ENCODE data around the gene ANLN. TPM values are rescaled to one million over a fixed set of nuclear protein-coding genes. Genes with fewer than 3 reads are reported as not detected.

ANLN gene
- polyA plus RNA-seq, 1 experiment: 34.0 TPM

- CTCF ChIA-PET: interaction anchor here (0.6 to 2.9 kb wide), 22 partner anchors 11 to 460 kb away, joined by 3 to 59 read pairs (median 5); partner anchors contain the start of gene ANLN
- peak; percentile 27 for DNase-seq (ENCODE audit: low read depth, low spot score)
- Histone ChIP-seq H3K27me3 (ENCODE audit: control insufficient read depth, insufficient read depth, low read length) (peaks cover 32% of the 10 kb centered on the region), H3K27ac (ENCODE audit: low read depth, low read length) (no peak overlapping the region), H3K4me3 (ENCODE audit: low read depth, low read length) (peak overlapping the region; percentile 84), H3K9me3 (ENCODE audit: control insufficient read depth, insufficient read depth, low read length) (no peaks in the 10 kb centered on the region)
- TF ChIP-seq, protein P1, sequence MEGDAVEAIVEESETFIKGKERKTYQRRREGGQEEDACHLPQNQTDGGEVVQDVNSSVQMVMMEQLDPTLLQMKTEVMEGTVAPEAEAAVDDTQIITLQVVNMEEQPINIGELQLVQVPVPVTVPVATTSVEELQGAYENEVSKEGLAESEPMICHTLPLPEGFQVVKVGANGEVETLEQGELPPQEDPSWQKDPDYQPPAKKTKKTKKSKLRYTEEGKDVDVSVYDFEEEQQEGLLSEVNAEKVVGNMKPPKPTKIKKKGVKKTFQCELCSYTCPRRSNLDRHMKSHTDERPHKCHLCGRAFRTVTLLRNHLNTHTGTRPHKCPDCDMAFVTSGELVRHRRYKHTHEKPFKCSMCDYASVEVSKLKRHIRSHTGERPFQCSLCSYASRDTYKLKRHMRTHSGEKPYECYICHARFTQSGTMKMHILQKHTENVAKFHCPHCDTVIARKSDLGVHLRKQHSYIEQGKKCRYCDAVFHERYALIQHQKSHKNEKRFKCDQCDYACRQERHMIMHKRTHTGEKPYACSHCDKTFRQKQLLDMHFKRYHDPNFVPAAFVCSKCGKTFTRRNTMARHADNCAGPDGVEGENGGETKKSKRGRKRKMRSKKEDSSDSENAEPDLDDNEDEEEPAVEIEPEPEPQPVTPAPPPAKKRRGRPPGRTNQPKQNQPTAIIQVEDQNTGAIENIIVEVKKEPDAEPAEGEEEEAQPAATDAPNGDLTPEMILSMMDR (IDR thresholded peaks at IDR 0.05; ENCODE audit: low read depth, low read length): peak; percentile 76
- POLR2A ChIA-PET: interaction anchor here (1.8 kb wide), 1 partner anchor 23 kb away, joined by 6 read pairs; the partner anchor contains the start of gene ANLN
Measured at GRCh38 chr7:36366718-36367560, 22.7 kb upstream of the ANLN start.

GRCh38 chr7:36367561-36368077, 22.0 kb upstream of the ANLN start:
- POLR2A ChIA-PET: interaction anchor here (1.8 kb wide), 1 partner anchor 22 kb away, joined by 6 read pairs; the partner anchor contains the start of gene ANLN
- CTCF ChIA-PET: interaction anchor here (0.6 to 2.9 kb wide), 16 partner anchors 12 to 408 kb away, joined by 3 to 59 read pairs (median 5); partner anchors contain the start of gene ANLN
- H3K27ac ChIP-seq (ENCODE audit: low read depth, low read length): no peak overlapping the region

DNA sequence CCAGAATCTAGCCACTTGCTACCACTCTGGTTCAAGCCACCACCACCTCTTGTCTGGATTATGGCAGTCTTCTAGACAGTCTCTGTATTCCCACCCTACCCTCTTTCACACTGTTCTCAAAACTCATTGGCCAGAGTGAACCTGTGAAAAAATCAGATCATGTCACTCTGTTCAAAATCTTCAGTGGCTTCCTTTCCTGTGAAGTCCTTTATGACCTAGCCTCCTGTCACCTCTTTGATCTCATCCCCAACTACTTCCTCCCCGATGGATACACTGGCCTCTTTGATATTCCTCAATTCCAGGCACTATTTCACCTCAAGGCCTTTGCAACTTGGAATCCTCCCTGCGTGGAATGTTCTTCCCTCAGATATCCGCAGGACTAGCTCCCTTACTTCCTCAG, 21.2 kb upstream of the ANLN start:
- H3K9me3 ChIP-seq (ENCODE audit: control insufficient read depth, insufficient read depth, low read length): no peaks in the 10 kb centered on the region
- ChIA-PET CTCF (interaction anchor here (1.3 to 2.9 kb wide), 3 partner anchors 12 to 393 kb away, joined by 5 to 59 read pairs (median 5); no protein-coding TSS in a partner anchor), POLR2A (no interaction called here)
- H3K4me3 ChIP-seq (ENCODE audit: low read depth, low read length): no peak overlapping the region
- no peak for DNase-seq (ENCODE audit: low read depth, low spot score)
- TF ChIP-seq, protein P1 (IDR thresholded peaks at IDR 0.05; ENCODE audit: low read depth, low read length): no peak
- peaks cover 32% of the 10 kb centered on the region for H3K27me3 ChIP-seq (ENCODE audit: control insufficient read depth, insufficient read depth, low read length)
- no peak overlapping the region for H3K27ac ChIP-seq (ENCODE audit: low read depth, low read length)

More at GRCh38 chr7:36367561-36368077, 22.0 kb upstream of the ANLN start:
- DNase-seq (ENCODE audit: low read depth, low spot score): no peak
- peaks cover 36% of the 10 kb centered on the region for H3K27me3 ChIP-seq (ENCODE audit: control insufficient read depth, insufficient read depth, low read length)
- peak overlapping the region; percentile 84 for H3K4me3 ChIP-seq (ENCODE audit: low read depth, low read length)
- TF ChIP-seq, protein P1 (IDR thresholded peaks at IDR 0.05; ENCODE audit: low read depth, low read length): no peak
- no peaks in the 10 kb centered on the region for H3K9me3 ChIP-seq (ENCODE audit: control insufficient read depth, insufficient read depth, low read length)

- Histone ChIP-seq H3K9me3 (ENCODE audit: control insufficient read depth, insufficient read depth, low read length) (no peaks in the 10 kb centered on the region), H3K27ac (ENCODE audit: low read depth, low read length) (no peak overlapping the region), H3K4me3 (ENCODE audit: low read depth, low read length) (no peak overlapping the region), H3K27me3 (ENCODE audit: control insufficient read depth, insufficient read depth, low read length) (peaks cover 30% of the 10 kb centered on the region)
- CTCF ChIA-PET: no interaction called here
- TF ChIP-seq, protein P1 (IDR thresholded peaks at IDR 0.05; ENCODE audit: low read depth, low read length): no peak
- no peak for DNase-seq (ENCODE audit: low read depth, low spot score)
- POLR2A ChIA-PET: interaction anchor here (0.6 kb wide), 1 partner anchor 511 kb away, joined by 3 read pairs; no protein-coding TSS in a partner anchor
Measured at GRCh38 chr7:36369171-36369570, 20.5 kb upstream of the ANLN start.

GRCh38 chr7:36370046-36370445, 19.6 kb upstream of the ANLN start:
- TF ChIP-seq, protein P1 (IDR thresholded peaks at IDR 0.05; ENCODE audit: low read depth, low read length): no peak
- Histone ChIP-seq H3K27ac (ENCODE audit: low read depth, low read length) (no peak overlapping the region), H3K9me3 (ENCODE audit: control insufficient read depth, insufficient read depth, low read length) (no peaks in the 10 kb centered on the region), H3K27me3 (ENCODE audit: control insufficient read depth, insufficient read depth, low read length) (peaks cover 30% of the 10 kb centered on the region), H3K4me3 (ENCODE audit: low read depth, low read length) (no peak overlapping the region)
- DNase-seq (ENCODE audit: low read depth, low spot score): no peak
- CTCF ChIA-PET: no interaction called here
- POLR2A ChIA-PET: no interaction called here
